Activated CD4-positive, alpha-beta T cell treated with anti-CD3 and anti-CD28 coated beads, Interleukin-2, amount 10 ng/mL, durations not matched to agents 24 days and 14 days (primary cell): ENCODE measurements around the gene MX2. TPM values are rescaled to one million over a fixed set of nuclear protein-coding genes. Genes with fewer than 3 reads are reported as not detected.
A peak's percentile ranks its signal among the peaks of the same experiment; 100 is the strongest.

Experiments used
- DNase-seq: peaks from one replicate; pipeline ENCODE4 v3.0.0; 2022
- H3K27ac Mint-ChIP-seq: one replicate; pipeline ENCODE4 v1.8.0; 2022; ENCODE audit warnings: mild to moderate bottlenecking, mixed read lengths
- H3K27me3 Mint-ChIP-seq: one replicate; pipeline ENCODE4 v1.8.0; 2022; ENCODE audit warnings: mixed read lengths
- H3K36me3 Mint-ChIP-seq: one replicate; pipeline ENCODE4 v1.8.0; 2022; ENCODE audit warnings: low read depth, mild to moderate bottlenecking, mixed read lengths
- H3K4me1 Mint-ChIP-seq: one replicate; pipeline ENCODE4 v1.8.0; 2021; ENCODE audit warnings: mixed read lengths
- H3K4me3 Mint-ChIP-seq: one replicate; pipeline ENCODE4 v1.8.0; 2022; ENCODE audit warnings: mild to moderate bottlenecking, moderate library complexity, mixed read lengths
- H3K9me3 Mint-ChIP-seq: one replicate; pipeline ENCODE4 v1.8.0; 2021; ENCODE audit warnings: mixed read lengths
- intact Hi-C: fragments of 100-400 bp; cut with micrococcal nuclease; formaldehyde crosslinking; loops from one replicate; pipeline ENCODE4 v1.15.1; 2023
- total RNA-seq: library from RNA; stranded (reverse); gene quantifications from 2 replicates; pipeline ENCODE4 v1.2.3, GENCODE V29; 2022

MX2 gene
- total RNA-seq, 1 donor from 2014 or later: 8.6 TPM

DNA sequence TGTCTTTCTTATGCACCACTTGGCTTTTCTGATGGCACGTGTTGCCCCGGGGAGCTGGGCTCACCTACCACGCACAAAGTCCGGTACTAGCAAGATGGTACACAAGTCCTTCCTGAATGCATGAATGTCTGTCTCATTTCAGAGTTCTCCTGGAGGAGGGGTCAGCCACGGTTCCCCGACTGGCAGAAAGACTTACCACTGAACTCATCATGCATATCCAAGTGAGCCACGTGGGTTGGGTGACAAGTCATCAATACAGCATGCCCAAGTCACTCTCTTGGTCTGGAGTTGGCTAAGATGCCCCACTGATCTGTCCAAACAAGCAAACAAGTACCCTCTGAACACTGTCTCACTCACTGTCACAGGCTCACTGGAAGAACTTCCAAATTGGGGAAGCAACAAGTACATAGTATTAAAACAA, 35.7 kb downstream of the MX2 start:
- Mint-ChIP-seq H3K27ac (no peak overlapping the region), H3K4me3 (no peak overlapping the region), H3K9me3 (no peaks in the 10 kb centered on the region), H3K36me3 (peaks cover 74% of the 10 kb centered on the region), H3K27me3 (no peaks in the 10 kb centered on the region), H3K4me1 (no peaks in the 10 kb centered on the region)
- intact Hi-C loops: no loop called here
- DNase-seq: no peak

DNA sequence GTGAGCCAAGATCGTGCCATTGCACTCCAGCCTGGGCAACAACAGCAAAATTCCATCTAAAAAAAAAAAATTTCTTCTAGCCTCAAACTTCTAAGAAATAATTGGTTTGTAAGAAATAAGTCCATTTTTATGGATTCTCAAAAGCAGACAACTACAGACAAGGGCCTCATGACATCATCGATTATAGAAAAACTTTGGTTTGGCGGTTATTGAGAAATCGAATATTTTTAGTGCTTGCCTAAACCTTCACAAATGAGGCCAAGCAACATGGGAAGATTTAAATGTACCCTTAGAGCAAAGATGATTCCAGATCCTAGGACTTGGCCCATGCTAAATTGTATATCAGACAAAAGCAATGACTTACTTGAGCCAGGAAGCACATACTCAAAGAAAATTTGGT, 36.4 kb downstream of the MX2 start:
- intact Hi-C loops: no loop called here
- Mint-ChIP-seq H3K27ac (no peak overlapping the region), H3K36me3 (peaks cover 78% of the 10 kb centered on the region), H3K4me1 (no peaks in the 10 kb centered on the region), H3K27me3 (no peaks in the 10 kb centered on the region), H3K9me3 (no peaks in the 10 kb centered on the region), H3K4me3 (no peak overlapping the region)
- DNase-seq: no peak

DNA sequence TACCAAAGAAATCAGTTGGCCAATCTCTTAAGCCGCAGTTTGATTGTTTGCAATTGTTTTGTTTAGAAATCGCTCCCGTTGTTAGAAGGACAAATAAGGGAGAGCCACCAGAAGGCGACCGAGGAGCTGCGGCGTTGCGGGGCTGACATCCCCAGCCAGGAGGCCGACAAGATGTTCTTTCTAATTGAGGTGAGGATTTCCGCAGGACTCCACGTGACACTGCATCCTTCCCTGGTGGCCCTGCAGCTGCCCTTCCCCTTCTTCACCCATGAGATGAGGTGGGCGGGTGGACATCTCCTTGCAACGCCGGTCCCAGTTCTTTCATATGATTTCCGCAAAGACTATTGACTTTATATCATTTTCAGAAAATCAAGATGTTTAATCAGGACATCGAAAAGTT, 37.0 kb downstream of the MX2 start:
- intact Hi-C loops: no loop called here
- no peaks in the 10 kb centered on the region for H3K4me1 Mint-ChIP-seq
- H3K4me3 Mint-ChIP-seq: no peak overlapping the region
- DNase-seq: no peak
- H3K36me3 Mint-ChIP-seq: peaks cover 75% of the 10 kb centered on the region
- no peaks in the 10 kb centered on the region for H3K9me3 Mint-ChIP-seq
- H3K27ac Mint-ChIP-seq: no peak overlapping the region
- no peaks in the 10 kb centered on the region for H3K27me3 Mint-ChIP-seq

DNA sequence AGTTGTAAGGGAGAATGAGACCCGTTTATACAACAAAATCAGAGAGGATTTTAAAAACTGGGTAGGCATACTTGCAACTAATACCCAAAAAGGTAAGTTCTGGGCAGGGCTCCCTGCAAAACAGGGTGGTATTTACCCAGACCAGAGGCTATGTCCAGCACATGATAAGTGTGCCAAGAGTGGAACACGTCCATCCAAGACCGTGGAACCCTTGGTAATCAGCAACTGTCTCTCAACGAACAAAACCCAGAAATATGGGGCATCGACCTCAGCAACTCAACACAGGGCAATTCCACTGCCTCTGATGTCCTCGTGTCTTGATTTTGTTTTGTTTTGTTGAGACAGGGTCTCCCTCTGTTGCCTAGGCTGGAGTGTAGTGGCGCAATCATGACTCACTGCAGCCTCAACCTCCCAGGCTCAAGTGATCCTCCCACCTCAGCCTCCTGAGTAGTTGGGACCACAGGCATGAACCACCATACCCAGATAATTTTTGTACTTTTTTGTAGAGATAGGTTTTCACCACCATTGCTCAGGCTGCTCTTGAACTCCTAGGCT, 37.5 kb downstream of the MX2 start:
- no peak for DNase-seq
- Mint-ChIP-seq H3K27me3 (no peaks in the 10 kb centered on the region), H3K9me3 (no peaks in the 10 kb centered on the region), H3K36me3 (peaks cover 71% of the 10 kb centered on the region), H3K4me3 (no peak overlapping the region), H3K4me1 (no peaks in the 10 kb centered on the region), H3K27ac (no peak overlapping the region)
- intact Hi-C loops: no loop called here

DNA sequence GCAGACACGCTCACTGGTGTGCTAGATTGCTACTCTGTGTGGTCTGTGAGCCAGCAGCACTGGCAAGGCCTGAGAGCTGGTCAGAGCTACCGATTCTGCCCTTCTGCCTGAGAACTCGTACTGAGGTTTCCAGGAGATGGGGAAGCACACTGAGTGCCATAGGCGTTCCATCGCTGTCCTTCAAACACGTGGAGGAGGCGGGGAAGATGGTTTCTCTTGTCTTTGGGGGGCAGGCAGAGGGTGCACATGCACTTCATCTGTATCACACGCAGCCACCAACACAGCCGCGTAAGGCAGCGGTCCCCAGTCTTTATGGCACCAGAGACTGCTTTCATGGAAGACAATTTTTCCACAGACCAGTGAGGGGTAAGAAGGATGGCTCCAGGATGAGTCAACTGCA, 40.4 kb downstream of the MX2 start:
- no peak for DNase-seq
- Mint-ChIP-seq H3K4me3 (no peak overlapping the region), H3K27ac (no peak overlapping the region), H3K36me3 (peaks cover 73% of the 10 kb centered on the region), H3K4me1 (no peaks in the 10 kb centered on the region), H3K9me3 (no peaks in the 10 kb centered on the region), H3K27me3 (no peaks in the 10 kb centered on the region)
- intact Hi-C loops: no loop called here

DNA sequence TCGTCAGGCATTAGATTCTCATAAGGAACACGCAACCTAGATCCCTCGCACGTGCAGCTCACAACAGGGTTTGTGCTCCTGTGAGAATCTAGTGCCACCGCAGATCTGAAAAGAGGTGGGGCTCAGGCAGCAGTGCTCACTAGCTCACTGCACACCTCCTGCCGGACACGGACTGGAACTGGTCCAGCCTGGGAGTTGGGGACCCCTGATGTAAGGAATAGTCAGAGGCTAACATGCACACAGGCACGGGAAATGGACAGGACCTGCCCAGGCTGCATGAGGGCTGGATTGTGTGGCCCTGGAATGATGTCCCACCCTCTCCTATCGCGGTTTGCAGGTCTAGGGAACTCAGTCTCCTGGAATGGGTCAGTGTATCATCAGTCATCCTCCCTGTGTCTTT, 41.0 kb downstream of the MX2 start:
- peaks cover 73% of the 10 kb centered on the region for H3K36me3 Mint-ChIP-seq
- intact Hi-C loops: no loop called here

DNA sequence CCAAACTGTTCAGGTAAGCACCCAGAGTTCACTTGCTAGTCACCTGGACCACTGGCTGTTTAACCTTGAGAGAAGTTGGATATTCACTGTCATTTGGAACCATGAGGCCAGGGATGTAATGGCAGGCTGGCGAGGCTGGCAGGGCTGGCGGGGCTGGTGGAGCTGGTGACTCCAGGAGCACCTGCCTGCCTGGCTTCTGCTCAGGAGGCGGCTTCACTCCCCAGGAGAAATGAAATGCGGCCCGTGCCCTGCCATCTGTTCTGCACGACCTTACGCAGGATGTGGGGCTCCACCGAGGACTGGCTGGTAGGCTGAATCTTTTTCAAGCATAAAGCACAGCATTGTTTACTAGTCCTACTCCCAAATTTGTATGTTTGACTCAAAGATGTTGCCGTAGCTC, 41.5 kb downstream of the MX2 start:
- Mint-ChIP-seq H3K4me1 (no peaks in the 10 kb centered on the region), H3K9me3 (no peaks in the 10 kb centered on the region), H3K27me3 (no peaks in the 10 kb centered on the region), H3K36me3 (peaks cover 75% of the 10 kb centered on the region), H3K27ac (no peak overlapping the region), H3K4me3 (no peak overlapping the region)
- intact Hi-C loops: no loop called here
- DNase-seq: no peak

More for the DNA sequence above, 41.0 kb downstream of the MX2 start:
- no peak overlapping the region for H3K4me3 Mint-ChIP-seq
- H3K4me1 Mint-ChIP-seq: no peaks in the 10 kb centered on the region
- no peaks in the 10 kb centered on the region for H3K9me3 Mint-ChIP-seq
- no peak for DNase-seq
- H3K27me3 Mint-ChIP-seq: no peaks in the 10 kb centered on the region
- H3K27ac Mint-ChIP-seq: no peak overlapping the region

DNA sequence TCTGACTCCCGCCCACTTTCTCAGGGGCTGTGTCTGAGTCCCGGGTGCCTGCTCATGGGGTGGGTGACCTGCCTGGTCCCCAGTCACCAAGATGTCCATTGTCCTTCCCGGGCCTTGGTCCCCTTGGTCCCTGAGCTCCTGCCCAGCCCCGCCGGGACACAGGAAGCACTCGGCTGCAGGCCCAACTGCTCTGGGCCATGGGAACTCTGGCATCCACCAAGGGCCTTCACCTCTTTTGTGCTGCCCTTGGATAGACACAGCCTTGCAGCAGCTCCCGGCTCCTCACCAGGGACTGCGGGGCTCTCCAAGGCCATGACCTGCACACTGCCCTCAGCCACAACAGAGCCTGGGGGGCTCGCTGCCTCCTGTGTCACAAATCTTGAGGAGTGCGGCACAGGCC, 42.1 kb downstream of the MX2 start:
- H3K4me3 Mint-ChIP-seq: no peak overlapping the region
- no peaks in the 10 kb centered on the region for H3K9me3 Mint-ChIP-seq
- peaks cover 2% of the 10 kb centered on the region for H3K4me1 Mint-ChIP-seq
- H3K27me3 Mint-ChIP-seq: no peaks in the 10 kb centered on the region
- DNase-seq: no peak
- intact Hi-C loops: no loop called here
- H3K27ac Mint-ChIP-seq: no peak overlapping the region
- H3K36me3 Mint-ChIP-seq: peaks cover 75% of the 10 kb centered on the region

DNA sequence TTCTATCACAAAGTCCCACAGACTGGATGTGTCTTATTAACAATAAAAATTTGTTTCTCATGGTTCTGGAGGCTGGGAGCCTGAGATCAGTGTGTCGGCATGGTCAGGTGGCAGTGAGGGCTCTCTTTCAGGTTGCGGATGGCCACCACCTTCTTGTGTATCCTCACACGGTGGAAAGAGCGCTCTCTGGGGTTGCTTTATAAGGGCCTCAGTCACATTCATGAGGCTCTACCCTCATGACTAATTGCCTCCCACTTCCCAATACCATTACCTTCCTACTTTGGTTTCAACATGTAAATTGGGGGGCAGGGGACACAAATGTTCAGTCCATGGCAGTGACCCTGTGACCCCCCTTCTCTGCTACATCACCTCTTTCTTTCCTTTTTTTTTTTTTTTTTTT, 43.5 kb downstream of the MX2 start:
- peaks cover 2% of the 10 kb centered on the region for H3K4me1 Mint-ChIP-seq
- intact Hi-C loops: no loop called here
- no peak for DNase-seq
- H3K36me3 Mint-ChIP-seq: peaks cover 77% of the 10 kb centered on the region
- H3K4me3 Mint-ChIP-seq: no peak overlapping the region
- no peaks in the 10 kb centered on the region for H3K27me3 Mint-ChIP-seq
- H3K9me3 Mint-ChIP-seq: no peaks in the 10 kb centered on the region
- H3K27ac Mint-ChIP-seq: no peak overlapping the region

DNA sequence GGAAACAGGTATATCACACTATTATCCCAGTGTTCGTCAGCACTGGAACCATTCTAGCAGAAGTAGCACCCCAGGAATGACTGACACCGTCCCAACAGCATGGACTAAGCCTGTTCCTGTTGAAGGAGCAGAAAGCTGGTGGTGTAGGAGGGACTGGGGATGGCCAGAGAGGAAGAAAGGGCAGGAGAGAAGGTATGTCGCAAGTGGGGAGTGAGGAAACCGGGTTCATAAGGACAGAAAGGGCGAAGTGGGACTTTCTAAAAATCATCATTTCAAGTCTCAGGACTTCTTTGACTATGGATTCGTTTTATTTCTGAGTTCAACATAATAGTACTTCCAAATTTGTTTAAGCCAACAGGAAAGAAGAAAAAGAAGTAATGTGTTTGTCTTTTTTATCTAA, 44.5 kb downstream of the MX2 start:
- DNase-seq: no peak
- H3K36me3 Mint-ChIP-seq: peaks cover 79% of the 10 kb centered on the region
- intact Hi-C loops: no loop called here
- no peak overlapping the region for H3K4me3 Mint-ChIP-seq
- no peaks in the 10 kb centered on the region for H3K9me3 Mint-ChIP-seq
- H3K27me3 Mint-ChIP-seq: no peaks in the 10 kb centered on the region
- H3K27ac Mint-ChIP-seq: no peak overlapping the region
- peaks cover 6% of the 10 kb centered on the region for H3K4me1 Mint-ChIP-seq

DNA sequence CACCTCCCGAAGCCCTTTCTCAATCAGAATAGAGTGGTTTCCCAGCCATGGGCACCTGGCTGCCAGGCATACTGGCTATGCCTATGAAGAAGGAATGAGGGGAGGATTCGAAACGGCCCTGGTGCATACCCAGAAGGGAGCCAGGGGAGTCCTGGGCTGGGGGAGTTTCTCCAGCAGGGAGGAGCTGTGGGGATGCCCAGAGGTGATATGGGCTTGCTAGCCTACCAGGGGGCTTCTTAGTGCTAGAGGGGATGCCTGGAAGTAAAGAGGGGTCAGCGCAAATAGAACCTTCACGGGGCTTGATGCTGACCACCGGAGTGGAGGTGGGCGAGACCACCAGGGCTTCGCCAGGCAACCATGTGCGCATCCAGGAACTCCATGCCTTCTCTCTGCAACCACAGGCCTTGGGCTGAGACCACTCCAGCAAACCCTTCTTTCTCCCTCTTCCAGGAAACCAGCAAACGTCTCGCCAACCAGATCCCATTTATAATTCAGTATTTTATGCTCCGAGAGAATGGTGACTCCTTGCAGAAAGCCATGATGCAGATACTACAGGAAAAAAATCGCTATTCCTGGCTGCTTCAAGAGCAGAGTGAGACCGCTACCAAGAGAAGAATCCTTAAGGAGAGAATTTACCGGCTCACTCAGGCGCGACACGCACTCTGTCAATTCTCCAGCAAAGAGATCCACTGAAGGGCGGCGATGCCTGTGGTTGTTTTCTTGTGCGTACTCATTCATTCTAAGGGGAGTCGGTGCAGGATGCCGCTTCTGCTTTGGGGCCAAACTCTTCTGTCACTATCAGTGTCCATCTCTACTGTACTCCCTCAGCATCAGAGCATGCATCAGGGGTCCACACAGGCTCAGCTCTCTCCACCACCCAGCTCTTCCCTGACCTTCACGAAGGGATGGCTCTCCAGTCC, 46.0 kb downstream of the MX2 start:
- DNase-seq: no peak
- Mint-ChIP-seq H3K4me3 (no peak overlapping the region), H3K27ac (no peak overlapping the region), H3K4me1 (peaks cover 10% of the 10 kb centered on the region), H3K36me3 (peaks cover 74% of the 10 kb centered on the region), H3K9me3 (peaks cover 10% of the 10 kb centered on the region), H3K27me3 (peaks cover 4% of the 10 kb centered on the region)
- intact Hi-C loops: no loop called here

DNA sequence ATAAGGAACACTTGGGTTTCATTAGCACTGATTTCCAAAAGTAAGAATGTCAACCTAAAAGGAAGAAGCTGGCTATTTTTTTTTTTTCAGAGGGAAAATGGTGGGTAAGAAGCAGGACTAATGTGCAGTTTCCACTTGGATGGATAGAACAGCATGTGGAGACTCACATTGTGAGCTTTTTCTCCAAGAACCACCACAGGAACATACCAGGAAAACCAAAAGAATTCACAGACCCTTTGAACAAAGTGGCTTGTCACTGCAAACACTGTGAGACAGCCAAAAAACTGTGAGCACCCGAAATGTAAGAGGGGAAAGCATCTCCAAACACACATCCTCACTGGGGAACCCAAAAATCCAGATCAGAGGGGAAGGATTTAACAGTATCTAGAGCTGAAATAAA, 48.5 kb downstream of the MX2 start:
- Mint-ChIP-seq H3K9me3 (peaks cover 21% of the 10 kb centered on the region), H3K36me3 (peaks cover 62% of the 10 kb centered on the region), H3K4me1 (peaks cover 12% of the 10 kb centered on the region), H3K27me3 (peaks cover 21% of the 10 kb centered on the region), H3K4me3 (no peak overlapping the region), H3K27ac (no peak overlapping the region)
- intact Hi-C loops: no loop called here
- DNase-seq: no peak

DNA sequence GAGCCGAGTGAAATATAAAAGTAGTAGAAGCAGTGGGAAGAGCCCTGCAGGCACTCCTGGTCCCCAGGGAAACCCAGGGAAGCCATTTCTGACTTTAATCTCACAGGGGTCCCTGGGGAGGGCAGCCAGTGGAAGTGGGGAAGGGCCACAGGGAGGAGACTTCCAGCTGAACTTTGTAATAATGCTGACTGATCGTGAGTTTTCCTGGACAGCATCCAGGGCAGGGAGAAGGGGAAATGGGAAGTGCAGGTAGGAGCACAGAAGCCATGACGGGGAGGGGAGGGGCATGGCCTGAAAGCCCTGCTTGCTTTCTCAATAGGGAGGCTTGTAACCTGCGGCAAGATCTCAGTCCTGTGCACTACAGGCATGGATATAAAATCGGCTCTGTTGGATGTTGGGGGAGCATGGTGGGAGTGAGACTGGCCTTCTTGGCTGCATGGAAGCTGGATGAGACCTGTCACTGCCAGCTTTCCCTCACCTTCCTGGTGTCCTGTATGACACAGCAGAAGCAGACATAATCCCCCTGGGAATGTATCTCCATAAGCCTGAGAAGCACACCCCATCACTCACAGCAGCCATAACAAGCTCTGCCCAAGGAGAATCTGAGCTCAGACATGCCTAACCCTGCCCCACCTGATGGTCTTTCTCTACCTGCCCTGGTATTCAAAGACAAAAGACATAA, 49.1 kb downstream of the MX2 start:
- peaks cover 23% of the 10 kb centered on the region for H3K27me3 Mint-ChIP-seq
- intact Hi-C loops: no loop called here
- H3K4me1 Mint-ChIP-seq: peaks cover 12% of the 10 kb centered on the region
- H3K36me3 Mint-ChIP-seq: peaks cover 60% of the 10 kb centered on the region
- H3K27ac Mint-ChIP-seq: no peak overlapping the region
- H3K9me3 Mint-ChIP-seq: peaks cover 24% of the 10 kb centered on the region
- no peak overlapping the region for H3K4me3 Mint-ChIP-seq
- DNase-seq: no peak

DNA sequence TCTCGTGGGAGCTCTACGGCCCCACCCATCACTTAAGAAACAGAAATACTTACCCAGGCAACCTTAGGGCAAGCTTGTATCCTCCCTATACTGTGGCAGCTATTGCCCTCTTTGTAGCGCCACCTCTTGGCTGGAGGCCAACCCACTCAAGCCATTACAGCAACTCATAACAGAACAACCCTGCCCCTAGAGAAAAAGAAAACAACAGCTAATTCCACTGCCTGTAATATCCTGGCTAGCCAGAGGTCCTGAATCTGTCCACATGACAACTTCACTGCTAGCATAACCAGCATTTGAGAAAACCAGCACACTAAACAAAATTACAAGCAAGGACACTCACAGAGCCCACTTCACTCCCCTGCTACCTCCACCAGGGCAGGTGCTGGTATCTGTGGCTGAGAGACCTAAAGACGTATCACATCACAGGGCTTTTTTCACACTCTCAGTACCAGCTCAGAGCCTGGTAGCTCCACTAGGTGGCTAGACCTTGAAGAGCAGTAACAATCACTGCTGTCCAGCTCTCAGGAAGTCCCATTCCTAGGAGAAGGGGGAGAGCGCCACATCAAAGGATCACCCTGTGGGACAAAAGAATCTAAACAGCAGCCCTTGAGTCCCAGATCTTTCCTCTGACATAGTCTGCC, 49.7 kb downstream of the MX2 start:
- H3K9me3 Mint-ChIP-seq: peaks cover 26% of the 10 kb centered on the region
- peak; percentile 67 for DNase-seq
- intact Hi-C loops: no loop called here
- H3K4me1 Mint-ChIP-seq: peaks cover 12% of the 10 kb centered on the region
- H3K27ac Mint-ChIP-seq: no peak overlapping the region
- H3K27me3 Mint-ChIP-seq: peaks cover 24% of the 10 kb centered on the region
- peaks cover 55% of the 10 kb centered on the region for H3K36me3 Mint-ChIP-seq
- H3K4me3 Mint-ChIP-seq: no peak overlapping the region
